ENCODE results near the gene DISP1. TPM values are rescaled to one million over a fixed set of nuclear protein-coding genes. Genes with fewer than 3 reads are reported as not detected.

The DISP1 gene
- total and polyA plus RNA-seq, 10 of the 15 experiments (the other 5 are each of a cell fraction or from before 2014, with no cell fraction given), result 0.11 to 1.4 (median 0.72) TPM

GRCh38 chr1:222784371-222784770 lies 30.5 kb upstream of the DISP1 start (continued):
- no peak for TF ChIP-seq ELK1 (IDR thresholded peaks at IDR 0.05; ENCODE audit: low read depth, low read length)

GRCh38 chr1:222784916-222785315 lies 29.9 kb upstream of the DISP1 start:
- CTCF ChIA-PET, result no interaction called here

More at GRCh38 chr1:222784916-222785315, 29.9 kb upstream of the DISP1 start:
- in situ Hi-C loops (cut with MboI), result no loop called here
- H3K36me3 ChIP-seq (ENCODE audit: control insufficient read depth in 2 of 2, insufficient read depth in 2 of 2, low read length in 1 of 2), result no peaks in the 10 kb centered on the region
- TF ChIP-seq JUND (IDR thresholded peaks at IDR 0.05; ENCODE audit: low read depth, low read length), result no peak
- TF ChIP-seq ZNF384 (IDR thresholded peaks at IDR 0.05; ENCODE audit: borderline replicate concordance, low read depth, low read length), result no peak
- TF ChIP-seq BCL3 (IDR thresholded peaks at IDR 0.05; ENCODE audit: borderline replicate concordance, insufficient read depth, low read depth, low read length, poor library complexity, severe bottlenecking), result no peak
- no peak for TF ChIP-seq NRF1 (conservative IDR thresholded peaks at IDR 0.05; ENCODE audit: low read depth, low read length)
- no TSS peak for BruUV-seq (replicated peaks)
- no peaks in the 10 kb centered on the region for H4K20me1 ChIP-seq (ENCODE audit: control insufficient read depth, insufficient read depth)
- H3K4me2 ChIP-seq (ENCODE audit: control insufficient read depth, insufficient read depth), result no peak overlapping the region
- no peak overlapping the region for H2AFZ ChIP-seq (ENCODE audit: control insufficient read depth, low read depth, low read length)
- H3K9ac ChIP-seq (ENCODE audit: control insufficient read depth, insufficient read depth, low read length), result no peak overlapping the region
- intact Hi-C loops (cut with micrococcal nuclease; ENCODE audit: unreplicated experiment), result no loop called here
- H3K79me2 ChIP-seq (ENCODE audit: control insufficient read depth, insufficient read depth, low read length), result no peaks in the 10 kb centered on the region
- POLR2A ChIA-PET, result no interaction called here
- H3K27me3 ChIP-seq (replicated peaks in 1 of 2; ENCODE audit: control insufficient read depth in 2 of 2, insufficient read depth in 2 of 2, low read length in 1 of 2), result peaks cover 0 to 2% of the 10 kb centered on the region in 2 experiments; a peak in 2 of 4 replicates
- FAIRE-seq (no peak), DNase-seq (ENCODE audit: low read depth, low spot score) (no peak), ATAC-seq (no peak)
- SMC1A ChIA-PET (ENCODE audit: uncharacterized antibody, unreplicated experiment), result interaction anchor here (0.9 kb wide), 1 partner anchor 46 kb away, joined by 3 read pairs; no protein-coding TSS in a partner anchor
- RAD21 ChIA-PET (ENCODE audit: unreplicated experiment), result no interaction called here
- H3K27ac ChIP-seq (ENCODE audit: control insufficient read depth, insufficient read depth), result no peak overlapping the region
- H3K4me1 ChIP-seq (ENCODE audit: control insufficient read depth, insufficient read depth, low read length), result no peaks in the 10 kb centered on the region; the same call in 1 of the 2 replicates
- 8% methylated on average over 2 of the region's 2 CpGs for WGBS (ENCODE audit: insufficient coverage, insufficient replicate concordance, low lambda C conversion rate, missing lambda C conversion rate)
- peaks cover 1% of the 10 kb centered on the region; the same call in 2 of the 3 replicates for H3K9me3 ChIP-seq (replicated peaks; ENCODE audit: control insufficient read depth, insufficient read depth, low read length)
- H3K4me3 ChIP-seq, result no peak overlapping the region

Data from GM12878 (cell line).